Measurements from ENCODE around the gene MET. TPM values are rescaled to one million over a fixed set of nuclear protein-coding genes. Genes with fewer than 3 reads are reported as not detected.

The MET gene
- total and polyA plus RNA-seq, 2 of the 8 experiments (the other 6 are each of a cell fraction or from before 2014, with no cell fraction given): 3.5 to 12.9 TPM

DNA sequence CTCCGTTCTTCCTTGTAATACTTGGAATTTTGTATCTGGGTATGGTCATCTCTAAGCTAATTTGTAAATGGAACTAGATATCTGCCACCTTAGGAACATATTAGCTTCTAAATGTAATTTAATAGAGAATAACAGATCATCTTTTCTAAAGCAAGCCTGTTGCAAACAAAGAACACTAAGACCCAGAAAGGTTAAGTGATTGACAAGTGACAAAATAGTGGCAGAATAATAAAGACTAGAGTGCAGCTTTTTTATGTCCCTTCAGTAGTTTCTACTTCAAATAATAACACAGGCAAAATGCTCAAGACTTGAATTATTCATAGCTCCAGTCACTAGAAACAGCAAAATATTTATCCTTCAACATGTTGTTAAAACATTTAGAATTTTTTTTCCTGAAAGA is 91.7 kb downstream of the MET start:
- CTCF ChIA-PET (ENCODE audit: partially characterized antibody): interaction anchor here (1.2 to 1.7 kb wide), 2 partner anchors 8 to 95 kb away, joined by 3 to 6 read pairs; no protein-coding TSS in a partner anchor
- Histone ChIP-seq H2BK20ac (ENCODE audit: low read length) (no peak overlapping the region), H3K4me3 (ENCODE audit: extremely low read depth in 1 of 4, insufficient read depth in 2 of 4, low read depth in 3 of 4, low read length in 4 of 4) (no peak overlapping the region), H3K56ac (replicated peaks; ENCODE audit: insufficient read length, low read depth, low read length) (no peak overlapping the region), H4K8ac (ENCODE audit: extremely low read depth, insufficient read depth, low read length) (no peak overlapping the region), H3K9me3 (ENCODE audit: insufficient read depth in 2 of 2, low read depth in 1 of 2, low read length in 1 of 2) (no peaks in the 10 kb centered on the region), H3K14ac (ENCODE audit: insufficient read length) (no peak overlapping the region), H3K4me2 (ENCODE audit: insufficient read depth in 1 of 2, low read depth in 2 of 2, low read length in 2 of 2) (no peak overlapping the region), H2BK12ac (ENCODE audit: low read depth, low read length) (no peak overlapping the region), H3K18ac (ENCODE audit: extremely low read depth, low read length) (no peak overlapping the region), H3K4me1 (replicated peaks in 1 of 4; ENCODE audit: control insufficient read depth in 3 of 4, insufficient read depth in 4 of 4, low read length in 3 of 4) (no peaks in the 10 kb centered on the region), H3K79me2 (ENCODE audit: control insufficient read depth in 1 of 2, insufficient read depth in 2 of 2, low read length in 2 of 2) (no peaks in the 10 kb centered on the region), H2BK120ac (replicated peaks; ENCODE audit: low read depth, low read length) (no peak overlapping the region), H3K4ac (replicated peaks; ENCODE audit: insufficient read length, low read depth, low read length) (no peak overlapping the region), H3K27ac (ENCODE audit: low read depth, low read length) (no peak overlapping the region), H2BK15ac (ENCODE audit: low read length) (no peak overlapping the region), H4K91ac (replicated peaks; ENCODE audit: insufficient read length, low read length) (no peak overlapping the region), H2AK5ac (ENCODE audit: low read depth, low read length) (no peak overlapping the region), H3K23ac (ENCODE audit: insufficient read length) (no peak overlapping the region), H3K23me2 (ENCODE audit: low read depth, low read length) (no peaks in the 10 kb centered on the region), H4K5ac (ENCODE audit: insufficient read length, low read depth, low read length) (no peak overlapping the region), H3K9ac (replicated peaks in 1 of 4; ENCODE audit: extremely low read depth in 1 of 4, low read depth in 3 of 4, low read length in 3 of 4) (no peak overlapping the region), H2AFZ (ENCODE audit: low read length) (no peak overlapping the region), H4K20me1 (replicated peaks in 1 of 2; ENCODE audit: control insufficient read depth in 1 of 2, insufficient read depth in 2 of 2, low read length in 2 of 2) (no peaks in the 10 kb centered on the region), H3K36me3 (ENCODE audit: control insufficient read depth in 2 of 4, insufficient read depth in 4 of 4, low read length in 3 of 4) (no peaks in the 10 kb centered on the region), H2BK5ac (ENCODE audit: low read depth, low read length) (no peak overlapping the region), H3K79me1 (ENCODE audit: low read depth, low read length) (no peaks in the 10 kb centered on the region), H3K27me3 (replicated peaks in 1 of 4; ENCODE audit: control insufficient read depth in 3 of 4, extremely low read depth in 1 of 4, insufficient read depth in 3 of 4, low read length in 3 of 4) (no peaks in the 10 kb centered on the region)
- TF ChIP-seq SIX5 (IDR thresholded peaks at IDR 0.05; ENCODE audit: low read depth, low read length): no peak
- WGBS, 2 experiments (ENCODE audit: extremely low coverage in 1 of 2, insufficient coverage in 1 of 2, insufficient read length in 1 of 2, insufficient replicate concordance in 2 of 2, low coverage in 1 of 2, low lambda C conversion rate in 2 of 2, missing lambda C conversion rate in 1 of 2): 93% methylated on average over 1 of the region's 1 CpG; no CpG with 5 or more reads in 1 of the 2 experiments
- POLR2A ChIA-PET (ENCODE audit: partially characterized antibody): no interaction called here
- DNase-seq (ENCODE audit: low read depth in 1 of 2, low spot score in 2 of 2) (no peak), FAIRE-seq (no peak)
